NCI-H774 (cell line): ENCODE data around the gene ZGLP1.
A peak's percentile ranks its signal among the peaks of the same experiment; 100 is the strongest.
"Not testable (repeated sequence)": the region's sequence is repeated elsewhere in the genome, so short reads cannot be mapped to it uniquely, and the experiment has no call there.

Experiments
- DNase-seq: peaks from one replicate; lab custom pipeline; 2025; lab: John Stamatoyannopoulos, UW

ZGLP1 gene

GRCh38 chr19:10309423-10309822 lies at the start of gene ZGLP1:
TSS of gene ZGLP1 (minus strand) at chr19:10309815.
- no peak for DNase-seq

- DNase-seq, result no peak
Measured at GRCh38 chr19:10356431-10356830, 46.8 kb upstream of the ZGLP1 start.

- no peak for DNase-seq
Measured at GRCh38 chr19:10353793-10354391, 44.3 kb upstream of the ZGLP1 start.

GRCh38 chr19:10352764-10353671 lies 43.4 kb upstream of the ZGLP1 start:
- DNase-seq, result no peak

- no peak for DNase-seq
Measured at GRCh38 chr19:10346509-10346908, 36.9 kb upstream of the ZGLP1 start.

GRCh38 chr19:10344780-10345179 lies 35.2 kb upstream of the ZGLP1 start:
- DNase-seq, result no peak

- no peak for DNase-seq
Measured at GRCh38 chr19:10343495-10343894, 33.9 kb upstream of the ZGLP1 start.

- DNase-seq, result no peak
Measured at GRCh38 chr19:10339977-10340376, 30.4 kb upstream of the ZGLP1 start.

- DNase-seq, result no peak
Measured at GRCh38 chr19:10339380-10339960, 29.9 kb upstream of the ZGLP1 start, which contains the start of gene ICAM3. TSS of gene ICAM3 (minus strand) at chr19:10339624. CDS start at chr19:10339614, 10 bp downstream.

GRCh38 chr19:10338940-10339339 lies 29.3 kb upstream of the ZGLP1 start:
- no peak for DNase-seq

- not testable (repeated sequence) for DNase-seq
Measured at GRCh38 chr19:10336725-10337124, 27.1 kb upstream of the ZGLP1 start.

GRCh38 chr19:10335352-10335985 lies 25.9 kb upstream of the ZGLP1 start:
- no peak for DNase-seq

- peak; percentile 73 for DNase-seq
Measured at GRCh38 chr19:10334588-10335351, 25.2 kb upstream of the ZGLP1 start.

GRCh38 chr19:10333758-10334587 lies 24.4 kb upstream of the ZGLP1 start:
- DNase-seq, result no peak

GRCh38 chr19:10332965-10333757 lies 23.5 kb upstream of the ZGLP1 start, which contains the start of gene RAVER1:
TSS of gene RAVER1 (minus strand) at chr19:10333529. CDS start at chr19:10333507, 22 bp downstream.
- DNase-seq, result peak; percentile 94

GRCh38 chr19:10332158-10332964 lies 22.7 kb upstream of the ZGLP1 start:
- no peak for DNase-seq

GRCh38 chr19:10329555-10329954 lies 19.9 kb upstream of the ZGLP1 start:
- DNase-seq, result no peak

- DNase-seq, result no peak
Measured at GRCh38 chr19:10328558-10329429, 19.2 kb upstream of the ZGLP1 start.
